HG02571 (cell line): ENCODE data around the gene IL18RAP.

ENCODE experiments used
- ATAC-seq: cut with Tn5 transposase; IDR thresholded peaks from one replicate; pipeline ENCODE4 v1.9.1; 2021; ENCODE audit warnings: mild to moderate bottlenecking, moderate library complexity; ENCODE audit not compliant: unreplicated experiment

The IL18RAP gene

GRCh38 chr2:102422910-102423309 is at the start of gene IL18RAP:
TSS of gene IL18RAP (plus strand) at chr2:102423160. CDS start at chr2:102423278, 118 bp downstream.
- no peak for ATAC-seq

GRCh38 chr2:102376052-102376591 is 46.8 kb upstream of the IL18RAP start:
- ATAC-seq = no peak

GRCh38 chr2:102383722-102384121 is 39.2 kb upstream of the IL18RAP start:
- ATAC-seq = no peak

DNA sequence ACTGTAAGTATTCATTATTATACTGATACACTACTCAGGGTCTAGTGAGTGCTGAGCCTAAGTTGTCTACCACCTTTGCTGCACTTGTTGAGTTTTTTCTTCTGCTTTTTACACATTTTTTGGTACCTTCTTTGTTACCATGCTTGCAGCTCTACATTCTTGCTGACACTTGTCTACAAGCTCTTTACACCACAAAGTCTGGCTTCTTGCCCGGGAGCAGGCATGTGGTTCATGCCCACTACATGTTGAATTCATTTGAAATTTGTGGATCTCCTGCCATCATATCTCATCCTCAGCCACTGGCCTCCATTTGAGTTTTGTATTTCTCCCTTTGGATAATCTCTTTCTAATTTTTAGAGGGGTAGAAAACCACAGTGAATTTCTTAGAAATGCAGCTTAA is 37.4 kb upstream of the IL18RAP start:
- no peak for ATAC-seq

GRCh38 chr2:102386004-102386403 is 37.0 kb upstream of the IL18RAP start:
- ATAC-seq = no peak

DNA sequence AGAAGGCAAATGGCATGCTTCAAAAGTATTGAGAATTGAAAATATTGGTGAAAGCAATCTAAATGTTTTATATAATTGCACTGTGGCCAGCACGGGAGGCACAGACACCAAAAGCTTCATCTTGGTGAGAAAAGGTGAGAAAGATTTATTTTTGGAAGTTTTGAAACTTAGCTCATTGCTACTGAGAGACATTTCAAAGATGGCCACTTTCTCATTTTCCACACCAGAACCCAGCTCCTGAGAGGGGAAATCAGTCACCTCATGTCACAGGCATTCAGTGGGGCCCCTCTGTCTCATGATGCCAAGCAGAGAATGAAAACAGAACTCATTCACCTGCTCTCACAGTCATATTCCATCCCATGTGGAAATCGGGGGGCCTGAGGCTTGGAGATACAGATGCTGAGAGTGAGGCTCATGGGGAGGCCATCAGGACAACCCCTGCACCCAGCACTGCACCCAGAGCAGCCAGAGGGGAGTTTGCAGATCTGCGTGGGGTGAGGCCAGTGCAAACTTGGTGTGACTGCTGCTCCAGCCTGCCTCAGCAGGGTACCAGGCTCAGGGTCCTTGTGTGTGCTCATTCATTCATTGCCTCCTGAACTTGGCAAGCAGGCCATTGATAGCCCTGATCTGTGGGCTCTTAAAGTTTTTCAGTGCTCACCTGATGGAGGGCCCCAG is 36.0 kb upstream of the IL18RAP start:
- no peak for ATAC-seq

- no peak for ATAC-seq
Observed at GRCh38 chr2:102387763-102388546, 35.0 kb upstream of the IL18RAP start.

- ATAC-seq = no peak
Observed at GRCh38 chr2:102391565-102391964, 31.4 kb upstream of the IL18RAP start.

- no peak for ATAC-seq
Observed at GRCh38 chr2:102392096-102392495, 30.9 kb upstream of the IL18RAP start.

- ATAC-seq = no peak
Observed at GRCh38 chr2:102392942-102393341, 30.0 kb upstream of the IL18RAP start.

GRCh38 chr2:102396012-102396411 is 26.9 kb upstream of the IL18RAP start:
- no peak for ATAC-seq

DNA sequence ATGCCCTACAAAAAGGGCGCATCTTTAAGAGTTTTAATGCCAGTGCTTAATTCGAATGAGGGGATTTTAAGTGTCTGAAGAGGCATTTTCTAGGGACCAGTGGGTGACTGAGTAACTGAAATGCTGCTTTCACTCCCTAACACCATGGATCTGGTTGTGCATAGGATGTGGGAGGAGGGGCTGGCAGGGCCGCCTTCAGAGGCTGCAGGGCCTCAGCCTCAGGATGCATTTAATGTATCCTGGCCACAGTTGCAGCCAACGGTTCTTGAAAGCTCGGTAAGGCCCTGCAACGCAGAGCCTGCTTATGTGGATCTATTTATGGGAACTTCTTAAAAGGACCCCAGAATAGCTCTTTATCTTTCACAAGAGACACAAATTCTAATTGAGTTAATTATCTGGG is 25.8 kb upstream of the IL18RAP start:
- no peak for ATAC-seq

- ATAC-seq = no peak
Observed at GRCh38 chr2:102399499-102400141, 23.3 kb upstream of the IL18RAP start.

DNA sequence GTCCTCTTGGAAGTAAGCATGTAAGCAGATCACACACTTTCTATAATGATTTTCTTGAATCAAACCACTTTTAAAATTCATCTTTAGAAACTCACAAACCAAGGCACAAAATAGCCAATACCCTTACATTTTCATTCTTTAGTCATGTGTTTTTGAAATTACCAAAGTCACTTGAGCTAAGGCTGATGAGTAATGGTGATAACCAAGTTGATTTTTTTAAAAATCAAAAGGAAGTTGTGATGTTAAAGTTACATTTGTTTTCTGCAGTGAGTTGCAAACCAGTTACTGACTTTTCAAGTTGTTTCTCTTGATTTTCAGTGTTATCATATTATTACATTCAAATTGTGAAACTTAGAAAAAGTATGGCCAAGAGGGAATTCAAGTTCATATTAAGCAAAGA is 21.5 kb upstream of the IL18RAP start:
- ATAC-seq = no peak

DNA sequence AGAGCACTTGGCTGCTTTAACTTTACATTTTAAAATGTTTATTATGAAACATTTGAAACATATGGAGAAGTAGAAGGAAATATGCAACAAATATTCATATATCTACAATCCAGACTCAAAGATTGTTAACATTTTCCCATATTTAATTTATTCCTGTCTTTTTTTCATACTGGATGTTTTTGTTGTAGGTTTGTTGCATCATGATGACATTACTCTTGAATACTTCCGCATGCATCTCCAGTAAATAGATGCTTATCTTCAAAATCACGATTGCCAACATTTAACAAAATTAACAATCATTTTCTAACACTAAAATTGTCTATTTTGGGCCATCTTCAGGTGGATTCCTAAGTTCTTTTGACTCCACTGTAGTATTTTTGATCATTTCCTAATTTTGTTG is 21.1 kb upstream of the IL18RAP start:
- ATAC-seq = no peak

GRCh38 chr2:102410952-102411351 is 12.0 kb upstream of the IL18RAP start:
- no peak for ATAC-seq

- ATAC-seq = no peak
Observed at GRCh38 chr2:102412199-102412598, 10.8 kb upstream of the IL18RAP start.

- ATAC-seq = no peak
Observed at GRCh38 chr2:102417946-102418345, 5.0 kb upstream of the IL18RAP start.

GRCh38 chr2:102418421-102418961 is 4.5 kb upstream of the IL18RAP start:
- ATAC-seq = no peak

GRCh38 chr2:102420290-102420689 is 2.7 kb upstream of the IL18RAP start:
- ATAC-seq = no peak
